Loucy (cell line): ENCODE data around the gene KRT24.

Source experiments
- H2AFZ ChIP-seq: fragments of 200-600 bp; sonication (generic); 2 replicates; pipeline ENCODE4 v1.6.0; 2016; ENCODE audit warnings: antibody characterized with exemption, mild to moderate bottlenecking, low read length, moderate library complexity
- H3F3A ChIP-seq: fragments of 200-600 bp; 2 replicates; pipeline ENCODE4 v1.6.0; 2016; ENCODE audit warnings: antibody characterized with exemption, low read depth, mild to moderate bottlenecking
- H3K27me3 ChIP-seq: fragments of 200-600 bp; sonication (generic); 2 replicates; pipeline ENCODE4 v1.6.1; 2014; ENCODE audit warnings: low read length, mild to moderate bottlenecking; ENCODE audit not compliant: insufficient read depth, poor library complexity, severe bottlenecking
- H3K36me3 ChIP-seq: fragments of 200-600 bp; sonication (generic); 2 replicates; pipeline ENCODE4 v1.6.1; 2016; ENCODE audit warnings: low read length; ENCODE audit not compliant: insufficient read depth
- H3K4me1 ChIP-seq: fragments of 200-600 bp; sonication (generic); 2 replicates; pipeline ENCODE4 v1.5.1; 2014; ENCODE audit warnings: low read length, mild to moderate bottlenecking; ENCODE audit not compliant: insufficient read depth, poor library complexity, severe bottlenecking
- H3K4me2 ChIP-seq: fragments of 200-600 bp; sonication (generic); 2 replicates; pipeline ENCODE4 v1.6.0; 2014; ENCODE audit warnings: antibody characterized with exemption, low read length, low read depth, mild to moderate bottlenecking; ENCODE audit not compliant: poor library complexity, severe bottlenecking
- H3K4me3 ChIP-seq: fragments of 200-600 bp; sonication (generic); 2 replicates; pipeline ENCODE4 v1.5.1; 2014; ENCODE audit warnings: low read length, mild to moderate bottlenecking, mixed read lengths; ENCODE audit not compliant: poor library complexity, severe bottlenecking
- H3K79me2 ChIP-seq: fragments of 200-600 bp; sonication (generic); 2 replicates; pipeline ENCODE4 v1.6.1; 2014; ENCODE audit warnings: low read length; ENCODE audit not compliant: insufficient read depth
- H3K9ac ChIP-seq: fragments of 200-600 bp; sonication (generic); 2 replicates; pipeline ENCODE4 v1.6.0; 2014; ENCODE audit warnings: mild to moderate bottlenecking, low read depth, low read length, moderate library complexity; ENCODE audit not compliant: poor library complexity, severe bottlenecking
- H3K9me2 ChIP-seq: fragments of 200-600 bp; sonication (generic); replicated peaks from 2 replicates; pipeline ENCODE4 v1.6.1; 2016; ENCODE audit warnings: low read depth, low read length, mixed read lengths
- H3K9me3 ChIP-seq: fragments of 200-600 bp; sonication (generic); 2 replicates; pipeline ENCODE4 v1.6.1; 2014; ENCODE audit warnings: mild to moderate bottlenecking, antibody characterized with exemption, low read length, low read depth; ENCODE audit not compliant: insufficient read depth
- H4K20me1 ChIP-seq: fragments of 200-600 bp; sonication (generic); 2 replicates; pipeline ENCODE4 v1.6.0; 2014; ENCODE audit warnings: antibody characterized with exemption, low read length, mild to moderate bottlenecking; ENCODE audit not compliant: insufficient read depth, poor library complexity, severe bottlenecking
- EZH2phosphoT487 ChIP-seq: fragments of 200-600 bp; IDR thresholded peaks from 2 replicates; pipeline ENCODE4 v1.6.1; 2018; ENCODE audit warnings: antibody characterized with exemption, mild to moderate bottlenecking, moderate library complexity, borderline replicate concordance
- TF ChIP-seq, protein P1 (sequence below): fragments of 200-600 bp; sonication (generic); conservative IDR thresholded peaks from 2 replicates; pipeline ENCODE4 v1.5.1; 2014; ENCODE audit warnings: mild to moderate bottlenecking, antibody characterized with exemption, low read length

Gene KRT24

DNA sequence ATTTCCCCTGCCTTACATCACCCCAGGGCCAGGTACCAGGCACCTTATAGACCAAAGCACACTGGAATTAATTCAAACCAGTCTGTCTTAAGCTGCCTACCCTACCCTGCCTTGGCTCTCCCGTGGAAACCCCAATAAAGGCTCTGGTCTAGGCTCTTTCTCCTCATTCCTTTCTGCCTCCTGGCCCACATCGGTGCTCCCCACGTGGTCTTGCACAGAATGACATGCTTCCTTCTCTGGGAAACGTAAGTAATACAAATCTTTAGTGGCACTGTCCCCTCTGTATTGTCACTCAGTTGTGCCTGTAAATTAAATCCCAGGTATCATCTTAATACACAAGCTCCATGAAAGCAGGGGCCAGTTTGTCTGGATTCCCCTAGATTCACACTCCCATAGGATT, 35.0 kb upstream of the KRT24 start:
- Histone ChIP-seq H3K36me3 (no peaks in the 10 kb centered on the region), H4K20me1 (no peaks in the 10 kb centered on the region), H3K4me2 (no peak overlapping the region), H3K4me1 (no peaks in the 10 kb centered on the region), H3K4me3 (no peak overlapping the region), H3K9ac (no peak overlapping the region), H3K9me2 (no peaks in the 10 kb centered on the region), H3F3A (no peaks in the 10 kb centered on the region), H3K9me3 (no peaks in the 10 kb centered on the region), H3K79me2 (no peaks in the 10 kb centered on the region), H2AFZ (no peak overlapping the region), H3K27me3 (no peaks in the 10 kb centered on the region)
- no peak for TF ChIP-seq EZH2phosphoT487
- TF ChIP-seq, protein P1, sequence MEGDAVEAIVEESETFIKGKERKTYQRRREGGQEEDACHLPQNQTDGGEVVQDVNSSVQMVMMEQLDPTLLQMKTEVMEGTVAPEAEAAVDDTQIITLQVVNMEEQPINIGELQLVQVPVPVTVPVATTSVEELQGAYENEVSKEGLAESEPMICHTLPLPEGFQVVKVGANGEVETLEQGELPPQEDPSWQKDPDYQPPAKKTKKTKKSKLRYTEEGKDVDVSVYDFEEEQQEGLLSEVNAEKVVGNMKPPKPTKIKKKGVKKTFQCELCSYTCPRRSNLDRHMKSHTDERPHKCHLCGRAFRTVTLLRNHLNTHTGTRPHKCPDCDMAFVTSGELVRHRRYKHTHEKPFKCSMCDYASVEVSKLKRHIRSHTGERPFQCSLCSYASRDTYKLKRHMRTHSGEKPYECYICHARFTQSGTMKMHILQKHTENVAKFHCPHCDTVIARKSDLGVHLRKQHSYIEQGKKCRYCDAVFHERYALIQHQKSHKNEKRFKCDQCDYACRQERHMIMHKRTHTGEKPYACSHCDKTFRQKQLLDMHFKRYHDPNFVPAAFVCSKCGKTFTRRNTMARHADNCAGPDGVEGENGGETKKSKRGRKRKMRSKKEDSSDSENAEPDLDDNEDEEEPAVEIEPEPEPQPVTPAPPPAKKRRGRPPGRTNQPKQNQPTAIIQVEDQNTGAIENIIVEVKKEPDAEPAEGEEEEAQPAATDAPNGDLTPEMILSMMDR: 0 out of 2 replicates have a peak, but pooled peaks have one; percentile 11

DNA sequence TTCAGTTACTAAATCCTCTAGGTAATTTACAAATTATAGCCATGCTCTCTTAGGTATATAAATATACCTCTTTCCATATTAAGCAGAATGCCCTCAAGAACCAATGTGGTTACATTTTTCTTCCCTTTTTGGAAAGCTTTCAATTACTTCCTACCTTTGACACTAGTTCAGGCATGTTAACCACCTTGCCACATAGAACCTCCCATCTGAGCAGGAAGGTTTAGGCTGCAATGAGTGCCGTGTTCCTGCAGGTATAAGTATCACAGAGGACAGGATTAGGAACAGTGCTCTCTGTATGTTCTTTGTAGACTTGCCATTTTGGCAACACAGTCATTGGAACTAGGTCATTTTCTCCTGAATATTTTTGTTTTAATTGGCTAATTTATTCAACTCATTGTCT, 31.5 kb upstream of the KRT24 start:
- Histone ChIP-seq H3K4me1 (no peaks in the 10 kb centered on the region), H3K4me3 (no peak overlapping the region), H3K27me3 (no peaks in the 10 kb centered on the region), H3K4me2 (no peak overlapping the region), H3K9me2 (no peaks in the 10 kb centered on the region), H3K9ac (no peak overlapping the region), H3K79me2 (no peaks in the 10 kb centered on the region), H4K20me1 (no peaks in the 10 kb centered on the region), H3K36me3 (no peaks in the 10 kb centered on the region), H3F3A (no peaks in the 10 kb centered on the region), H3K9me3 (no peaks in the 10 kb centered on the region), H2AFZ (no peak overlapping the region)
- TF ChIP-seq EZH2phosphoT487: no peak
- TF ChIP-seq, protein P1: no peak

DNA sequence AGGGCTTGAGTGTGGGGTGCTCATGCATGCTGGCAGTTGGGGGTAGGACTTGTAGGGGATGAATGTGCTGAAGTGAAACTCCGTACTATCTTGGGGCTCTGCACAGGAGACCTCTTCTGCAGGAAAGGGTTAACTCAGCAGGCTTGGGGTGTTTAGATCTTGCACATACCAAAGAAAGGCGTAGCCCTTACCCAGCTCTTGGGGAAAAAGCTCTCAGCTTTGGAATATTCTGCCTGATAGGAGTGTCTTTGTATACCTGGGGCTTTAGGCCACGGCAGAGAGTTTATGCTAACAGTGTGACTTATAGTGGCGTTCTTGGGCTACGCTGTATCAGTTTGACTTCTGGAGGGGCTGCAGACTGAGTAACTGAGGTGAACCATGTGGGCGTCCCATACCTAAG, 30.5 kb upstream of the KRT24 start:
- H3F3A ChIP-seq: no peaks in the 10 kb centered on the region
- H2AFZ ChIP-seq: no peak overlapping the region
- no peak overlapping the region for H3K4me3 ChIP-seq
- H3K9me3 ChIP-seq: no peaks in the 10 kb centered on the region
- H4K20me1 ChIP-seq: no peaks in the 10 kb centered on the region
- H3K9ac ChIP-seq: no peak overlapping the region
- H3K9me2 ChIP-seq: no peaks in the 10 kb centered on the region
- H3K27me3 ChIP-seq: no peaks in the 10 kb centered on the region
- H3K79me2 ChIP-seq: no peaks in the 10 kb centered on the region
- no peaks in the 10 kb centered on the region for H3K4me1 ChIP-seq
- H3K36me3 ChIP-seq: no peaks in the 10 kb centered on the region
- TF ChIP-seq, protein P1: no peak
- H3K4me2 ChIP-seq: no peak overlapping the region
